ENCODE measurements around the gene WDFY2.

WDFY2 gene

GRCh38 chr13:51781246-51782022 lies 197.2 kb downstream of the WDFY2 start:
- peak; percentile 31 for TF ChIP-seq CTCF (IDR thresholded peaks at IDR 0.05; ENCODE audit: borderline replicate concordance, control extremely low read depth, extremely low read depth, insufficient read depth, missing control alignments)
- DNase-seq (ENCODE audit: low spot score), result peak; percentile 53
- in situ Hi-C loops (cut with MboI; ENCODE audit: low sequenced_read_pairs, unreplicated experiment), result loop anchor here (25.0 kb wide), 1 partner anchor 494 kb away; no protein-coding TSS in a partner anchor

GRCh38 chr13:51782026-51782710 lies 197.9 kb downstream of the WDFY2 start:
- in situ Hi-C loops (cut with MboI; ENCODE audit: low sequenced_read_pairs, unreplicated experiment), result loop anchor here (25.0 kb wide), 1 partner anchor 495 kb away; no protein-coding TSS in a partner anchor
- DNase-seq (ENCODE audit: low spot score), result no peak
- TF ChIP-seq CTCF (IDR thresholded peaks at IDR 0.05; ENCODE audit: borderline replicate concordance, control extremely low read depth, extremely low read depth, insufficient read depth, missing control alignments), result no peak

- no peak for TF ChIP-seq CTCF (IDR thresholded peaks at IDR 0.05; ENCODE audit: borderline replicate concordance, control extremely low read depth, extremely low read depth, insufficient read depth, missing control alignments)
- in situ Hi-C loops (cut with MboI; ENCODE audit: low sequenced_read_pairs, unreplicated experiment), result loop anchor here (25.0 kb wide), 1 partner anchor 496 kb away; no protein-coding TSS in a partner anchor
- DNase-seq (ENCODE audit: low spot score), result no peak
These were observed 199.3 kb downstream of the WDFY2 start for GRCh38 chr13:51783428-51784094.

GRCh38 chr13:51784097-51784496 lies 199.8 kb downstream of the WDFY2 start:
- TF ChIP-seq CTCF (IDR thresholded peaks at IDR 0.05; ENCODE audit: borderline replicate concordance, control extremely low read depth, extremely low read depth, insufficient read depth, missing control alignments), result no peak
- DNase-seq (ENCODE audit: low spot score), result no peak
- in situ Hi-C loops (cut with MboI; ENCODE audit: low sequenced_read_pairs, unreplicated experiment), result loop anchor here (25.0 kb wide), 1 partner anchor 497 kb away; no protein-coding TSS in a partner anchor

- DNase-seq (ENCODE audit: low spot score), result no peak
- in situ Hi-C loops (cut with MboI; ENCODE audit: low sequenced_read_pairs, unreplicated experiment), result loop anchor here (25.0 kb wide), 1 partner anchor 499 kb away; no protein-coding TSS in a partner anchor
- TF ChIP-seq CTCF (IDR thresholded peaks at IDR 0.05; ENCODE audit: borderline replicate concordance, control extremely low read depth, extremely low read depth, insufficient read depth, missing control alignments), result no peak
These were observed 201.6 kb downstream of the WDFY2 start for GRCh38 chr13:51785712-51786424.

All from GM13976 (cell line).